GM19372 (cell line): Measurements from ENCODE around the gene ARID1B.

ENCODE experiments used
- ATAC-seq: cut with Tn5 transposase; IDR thresholded peaks from one replicate; pipeline ENCODE4 v1.9.1; 2021; ENCODE audit warnings: mild to moderate bottlenecking, low read depth, moderate library complexity; ENCODE audit not compliant: unreplicated experiment

The ARID1B gene

DNA sequence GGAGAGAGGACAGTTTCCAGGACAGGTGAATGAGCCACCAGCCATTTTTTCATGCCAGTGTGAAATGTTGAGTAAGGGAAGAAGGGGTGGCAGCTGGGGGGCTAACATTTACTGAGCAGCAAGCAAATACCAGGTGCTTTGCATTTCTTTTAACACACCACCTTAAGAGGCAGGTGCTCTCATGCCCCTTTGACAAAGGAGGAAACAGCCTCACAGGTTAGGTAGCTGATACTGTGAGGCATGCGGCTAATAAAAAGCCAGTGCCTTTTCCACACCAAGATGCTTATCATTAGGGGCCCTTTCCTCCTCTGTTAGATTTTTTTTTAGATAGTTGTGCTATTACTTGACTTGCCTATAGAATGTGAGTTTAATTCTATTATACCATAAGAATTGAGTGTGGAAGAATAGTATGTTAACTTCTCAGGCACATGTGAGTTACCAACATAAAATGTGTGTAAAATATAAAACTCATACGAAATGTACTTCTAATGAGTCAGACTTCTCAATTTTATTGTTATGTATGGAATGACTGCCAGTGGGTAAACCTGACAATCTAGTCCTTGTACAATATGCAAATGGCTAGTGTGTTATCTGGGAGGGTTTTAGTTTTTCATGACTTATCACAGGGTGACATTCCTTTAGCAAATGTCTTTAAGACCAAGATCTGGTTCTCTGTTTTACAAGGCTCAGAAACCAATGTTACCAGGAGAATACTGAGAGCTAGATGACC, 286.2 kb downstream of the ARID1B start:
- ATAC-seq: no peak

DNA sequence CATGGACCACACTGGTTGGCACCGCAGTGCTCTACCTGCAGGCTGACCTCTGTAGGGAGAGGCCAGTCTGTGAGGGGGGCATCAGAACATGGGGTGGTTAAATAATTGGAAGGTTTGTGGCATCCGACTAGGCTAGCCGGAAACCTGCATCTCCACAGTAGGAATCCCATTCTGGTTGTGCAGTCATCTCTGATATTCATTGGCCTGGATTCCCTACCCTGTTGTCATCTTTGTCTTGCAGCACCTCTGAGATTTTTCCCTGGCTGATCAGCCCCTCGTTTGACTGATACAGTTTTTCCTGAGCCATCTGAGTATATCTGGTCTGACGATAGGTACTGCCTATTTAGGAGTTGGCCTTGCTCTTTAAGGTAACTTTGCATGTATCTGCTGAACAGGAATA, 286.7 kb downstream of the ARID1B start:
- ATAC-seq: no peak

DNA sequence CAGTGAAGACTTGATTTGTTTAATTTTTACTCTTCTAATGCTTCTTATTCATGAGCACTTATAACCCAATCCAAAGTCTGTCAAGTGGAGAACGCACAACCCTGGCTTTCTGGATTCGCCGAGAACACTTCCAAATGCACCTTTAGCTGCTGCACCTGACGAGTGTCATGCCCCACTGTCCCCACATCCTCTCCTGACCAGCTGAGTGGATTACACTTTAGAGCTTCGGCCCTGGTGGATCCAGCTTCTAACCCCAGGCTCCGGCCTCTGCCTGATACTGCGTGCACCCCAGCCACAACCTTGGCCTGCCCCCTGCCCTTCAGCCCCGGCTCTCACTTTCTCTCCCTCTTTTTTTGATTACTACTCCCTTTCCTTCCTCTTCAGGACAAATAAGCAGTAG, 287.3 kb downstream of the ARID1B start:
- no peak for ATAC-seq

DNA sequence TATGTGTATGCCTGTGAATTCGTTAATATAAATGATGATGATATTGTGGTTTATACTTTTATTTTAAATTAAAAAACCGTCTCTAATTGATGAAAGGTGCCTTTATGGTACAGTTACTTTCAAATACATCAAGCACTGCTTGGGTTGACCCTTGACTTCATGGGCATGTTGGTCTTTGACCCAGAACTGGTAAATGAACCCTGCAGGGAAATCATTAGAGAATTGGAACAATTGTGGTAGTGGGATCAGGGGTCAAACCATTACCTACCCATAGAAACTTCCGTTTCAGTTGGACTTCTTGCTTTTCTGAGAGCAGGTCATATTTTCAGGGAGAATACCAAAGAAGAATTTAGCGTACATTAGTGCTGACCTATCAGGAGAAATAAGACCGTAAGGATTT, 288.2 kb downstream of the ARID1B start:
- no peak for ATAC-seq

DNA sequence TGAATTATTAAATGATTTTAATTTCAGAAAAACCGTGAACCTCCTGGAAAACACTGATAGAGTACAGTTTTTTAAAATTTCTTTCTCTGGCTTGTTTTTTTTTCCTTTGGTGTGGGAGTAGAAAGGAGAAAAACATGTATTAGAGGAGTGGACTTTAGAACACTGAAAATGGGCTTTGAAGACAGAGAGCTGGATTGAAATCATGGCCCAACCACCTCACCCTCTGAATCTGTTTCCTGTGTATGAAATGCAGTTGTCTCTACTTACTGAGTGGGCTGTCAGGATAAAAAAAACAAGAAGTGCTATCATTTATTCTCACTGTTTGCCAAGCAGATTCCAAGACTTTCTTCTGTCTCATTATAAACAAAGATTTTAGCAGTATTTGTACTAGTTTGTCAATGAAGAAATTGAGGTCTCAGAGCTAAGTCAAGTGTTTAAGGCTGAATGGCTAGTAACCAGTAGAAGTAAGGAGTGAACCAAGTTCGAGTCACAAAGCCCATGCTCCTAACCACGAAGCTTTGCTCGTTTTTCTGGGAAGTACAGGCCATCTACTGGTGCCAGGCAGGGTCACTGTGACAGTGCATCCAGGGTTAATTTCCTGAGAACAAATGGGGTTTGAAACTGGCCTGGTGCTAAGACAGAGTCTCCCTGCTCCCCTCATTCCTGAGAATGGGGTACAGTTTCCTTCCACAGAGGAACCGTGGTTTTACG, 289.8 kb downstream of the ARID1B start:
- no peak for ATAC-seq

DNA sequence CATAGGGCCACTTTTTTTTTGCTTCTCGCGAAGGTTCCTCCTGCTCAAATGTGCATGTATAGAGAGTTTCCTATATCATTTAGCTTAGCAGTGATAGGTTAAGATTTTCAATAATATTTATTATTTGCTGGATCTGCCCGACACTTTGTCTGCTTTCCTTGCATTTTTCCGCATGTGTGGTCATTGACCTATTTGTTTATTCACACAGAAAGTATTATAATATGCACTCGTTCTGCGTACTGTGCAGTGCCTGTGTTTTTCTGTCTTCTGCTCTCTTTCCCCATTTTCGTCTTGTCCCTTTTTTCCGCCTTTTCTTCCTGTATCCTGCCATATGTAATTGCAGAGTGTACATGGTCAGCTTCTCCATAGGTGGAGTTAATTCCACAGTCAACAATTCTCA, 290.3 kb downstream of the ARID1B start:
- no peak for ATAC-seq

DNA sequence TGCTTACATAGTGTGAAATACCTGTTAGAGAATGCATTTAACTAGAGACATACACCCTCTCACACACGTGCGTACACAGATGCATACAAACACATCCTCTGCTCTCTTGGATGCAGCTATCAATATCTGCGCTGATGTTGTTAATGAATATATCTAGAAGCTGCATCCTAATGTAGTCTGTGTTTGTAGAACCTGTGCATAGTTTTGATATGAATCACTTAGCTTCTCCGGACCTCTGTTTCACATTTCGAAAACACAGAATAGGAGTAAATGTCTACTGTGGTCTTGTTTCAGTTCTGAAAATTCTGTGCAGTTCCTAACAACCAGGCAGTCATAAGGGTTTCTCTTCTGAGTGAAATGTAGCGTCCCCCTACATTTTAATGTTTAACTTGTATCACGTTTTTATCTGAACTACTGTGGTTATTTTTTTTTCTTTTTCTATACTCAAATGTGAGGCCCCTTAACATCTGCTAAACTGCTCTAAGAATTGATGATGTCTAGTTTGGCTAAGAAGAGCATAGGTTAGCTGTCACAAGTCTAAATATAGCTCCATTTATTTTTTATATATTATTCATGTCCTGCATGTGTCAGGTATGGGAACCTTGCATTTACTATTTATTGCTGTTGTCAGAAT, 291.6 kb downstream of the ARID1B start:
- peak; percentile 98 for ATAC-seq

DNA sequence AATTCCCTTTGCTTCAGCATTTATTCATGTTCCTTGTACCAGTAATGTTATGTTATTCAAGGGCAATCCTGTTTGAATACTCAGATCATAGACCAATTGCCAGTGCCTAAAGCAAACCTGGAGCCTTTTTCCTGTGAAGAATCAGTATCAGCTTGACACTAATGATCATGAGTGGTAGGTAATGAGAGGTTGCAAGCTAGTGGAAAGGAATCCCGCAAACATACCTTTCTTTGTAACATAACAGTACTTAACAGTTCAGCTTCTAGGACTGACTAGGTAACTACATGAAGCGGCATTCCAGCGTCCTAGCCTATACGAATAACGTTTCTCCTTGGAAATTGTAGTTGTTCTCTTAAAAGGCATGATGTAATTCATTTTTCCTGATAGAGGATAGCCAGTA, 292.4 kb downstream of the ARID1B start:
- no peak for ATAC-seq

DNA sequence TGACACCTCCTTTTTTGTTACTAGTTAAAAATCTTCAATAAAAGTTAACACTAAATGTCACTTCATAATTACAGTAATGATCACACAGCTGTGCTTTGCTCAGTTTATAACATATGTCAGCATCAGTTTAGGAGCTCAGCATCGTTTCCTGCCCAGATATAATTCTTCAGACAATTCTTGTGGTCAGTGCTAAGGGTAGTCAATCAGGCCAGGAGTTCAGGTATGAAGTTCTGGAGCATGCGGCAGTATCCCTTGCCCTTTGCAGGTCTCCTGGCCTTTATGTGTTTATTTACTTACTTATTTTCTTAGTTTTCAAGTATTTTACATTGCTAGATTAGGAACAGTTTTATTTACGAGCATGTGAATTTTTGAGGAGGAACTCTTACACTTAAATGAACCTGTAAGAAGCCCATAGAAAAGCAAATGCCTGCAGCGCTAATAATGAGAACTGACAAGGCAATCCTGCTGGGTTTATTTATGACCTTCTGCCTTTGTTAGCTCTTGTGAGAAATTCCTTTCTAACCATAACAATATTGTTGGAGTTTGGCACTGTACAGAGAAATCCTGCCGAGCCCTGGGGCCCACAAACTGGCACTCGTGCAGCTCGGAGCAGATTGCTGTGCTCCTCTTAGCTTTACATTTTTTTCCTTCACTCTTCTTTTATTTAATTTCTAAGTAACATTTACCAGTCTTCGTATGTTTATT, 293.4 kb downstream of the ARID1B start:
- ATAC-seq: no peak

DNA sequence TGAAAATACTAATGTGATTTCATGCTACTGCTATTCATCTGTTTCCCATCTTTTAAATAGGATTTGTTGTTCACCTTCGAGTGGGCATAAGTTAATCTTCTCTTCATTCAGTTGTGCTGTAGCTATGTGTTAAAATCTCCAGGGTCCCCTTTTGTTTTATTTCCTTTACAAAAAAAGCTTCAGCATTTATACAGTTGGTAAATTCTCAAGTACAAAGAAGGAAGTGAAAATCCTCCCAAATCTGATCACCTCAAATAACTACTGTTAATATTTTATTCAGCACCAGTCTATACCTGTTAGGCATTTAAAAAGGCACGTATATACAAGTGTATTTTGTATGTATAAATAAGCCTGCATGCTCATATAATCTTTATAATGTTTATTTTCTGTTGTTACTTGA, 294.9 kb downstream of the ARID1B start:
- ATAC-seq: no peak

DNA sequence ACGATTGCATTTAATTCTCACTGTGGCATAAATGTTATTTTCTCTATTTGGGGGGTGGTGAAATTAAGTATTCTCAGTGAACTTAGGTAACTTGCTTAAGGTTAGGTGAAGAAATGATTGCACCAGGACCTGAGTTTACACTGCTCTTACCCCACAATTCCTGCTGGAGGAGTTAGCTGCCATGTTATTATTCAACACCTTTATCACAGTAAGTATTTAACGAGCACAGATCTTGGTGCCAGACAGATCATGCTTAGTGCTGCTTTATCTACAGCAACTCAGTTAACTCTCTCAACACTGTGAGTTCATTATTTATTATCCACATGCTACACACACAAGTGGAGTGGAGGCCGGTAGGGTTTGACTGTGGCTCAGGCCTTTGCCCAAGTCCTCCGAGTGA, 296.4 kb downstream of the ARID1B start:
- ATAC-seq: no peak

DNA sequence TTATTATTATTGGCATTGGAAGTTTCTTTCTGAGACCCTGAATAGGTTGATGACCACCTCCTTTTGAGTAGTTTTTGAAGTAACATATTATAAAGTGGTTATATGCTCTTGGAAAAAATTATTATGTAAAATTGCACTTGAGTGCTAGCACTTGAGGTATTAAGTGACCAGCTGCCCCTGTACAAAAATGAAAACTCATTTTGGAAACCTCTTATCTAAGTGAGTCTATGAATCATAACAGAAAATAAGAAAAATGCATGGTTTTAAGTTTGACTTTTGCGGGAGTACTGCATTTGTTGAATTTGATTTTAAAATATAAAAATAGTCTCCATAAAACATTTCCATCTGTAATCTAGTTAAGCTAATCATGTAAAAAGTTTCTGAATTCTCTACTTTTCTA, 297.8 kb downstream of the ARID1B start:
- ATAC-seq: no peak

DNA sequence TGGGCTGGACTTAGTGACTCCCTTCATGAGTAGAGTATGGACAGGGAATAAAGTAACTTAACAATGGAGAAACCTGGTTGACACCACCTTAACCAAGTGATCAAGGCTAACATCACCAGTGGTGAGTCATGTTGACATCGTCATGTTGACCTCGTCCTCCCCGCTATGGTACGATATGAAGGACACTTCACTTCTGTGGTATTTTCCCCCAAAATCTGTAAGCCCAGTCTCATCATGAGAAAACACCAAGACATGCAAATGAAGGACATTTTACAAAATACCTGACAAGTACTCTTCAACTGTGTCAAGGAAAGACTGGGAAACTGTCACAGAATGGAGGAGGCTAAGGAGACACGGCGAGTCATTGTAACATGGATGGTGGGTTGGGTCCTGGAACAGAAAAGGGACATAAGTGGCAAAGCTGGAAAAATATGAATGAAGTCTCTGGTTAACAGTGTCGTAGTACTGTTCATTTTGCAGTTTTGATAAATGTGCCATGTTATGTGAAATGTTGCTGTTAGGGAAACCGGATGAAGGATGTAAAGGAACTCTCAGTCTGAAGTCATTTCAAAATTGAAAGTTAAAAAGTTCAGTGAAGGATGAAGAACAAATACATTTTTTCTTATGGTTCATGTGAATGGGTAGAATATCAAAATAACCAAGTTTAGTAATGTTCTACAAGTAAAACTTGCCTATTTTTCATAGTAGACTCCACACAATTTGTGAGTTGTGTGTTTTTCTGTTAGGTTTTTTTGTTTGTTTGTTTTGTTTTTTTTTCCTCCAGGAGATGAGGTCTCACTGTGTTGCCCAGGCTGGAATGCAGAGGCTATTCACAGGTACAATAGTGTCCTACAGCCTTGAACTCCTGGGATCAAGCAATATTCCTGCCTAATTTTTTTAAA, 298.6 kb downstream of the ARID1B start:
- peak; percentile 72 for ATAC-seq

DNA sequence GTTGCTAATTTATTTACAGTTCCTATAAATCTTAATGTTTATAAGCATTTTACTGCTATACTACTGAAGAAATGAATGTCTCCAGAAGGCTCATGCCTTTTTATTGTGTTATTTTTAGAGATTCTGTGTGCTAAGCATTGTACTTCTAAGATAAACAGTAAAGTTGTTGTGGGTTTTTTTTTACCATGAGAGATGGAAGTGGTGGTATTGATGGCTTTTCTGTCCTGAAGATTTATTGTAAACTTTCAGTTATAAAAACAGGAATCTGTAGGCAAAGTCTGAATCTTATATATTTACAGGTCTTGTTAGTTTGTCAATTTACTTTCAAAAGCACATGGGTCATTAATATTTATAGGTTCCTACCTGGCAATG, 299.3 kb downstream of the ARID1B start:
- no peak for ATAC-seq

DNA sequence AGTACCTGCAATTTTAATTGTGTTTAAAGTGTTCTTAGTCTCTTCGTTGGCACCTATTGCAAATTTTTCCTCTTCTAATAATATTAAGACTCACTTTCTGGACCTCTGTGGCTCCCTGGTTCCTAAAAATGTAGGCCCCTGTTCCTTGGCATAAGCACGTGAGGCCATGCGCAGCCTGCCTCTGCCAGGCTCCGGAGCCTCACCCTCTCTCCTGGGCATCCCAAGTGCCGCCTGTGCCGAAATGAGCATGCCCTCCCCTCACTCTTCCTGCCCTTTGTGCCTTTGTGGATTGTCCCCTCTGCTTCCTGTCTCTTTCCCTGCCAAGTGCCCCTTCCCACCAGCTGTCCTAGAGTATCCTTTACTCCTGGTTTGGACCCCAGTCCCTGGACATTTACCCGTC, 300.1 kb downstream of the ARID1B start:
- no peak for ATAC-seq

DNA sequence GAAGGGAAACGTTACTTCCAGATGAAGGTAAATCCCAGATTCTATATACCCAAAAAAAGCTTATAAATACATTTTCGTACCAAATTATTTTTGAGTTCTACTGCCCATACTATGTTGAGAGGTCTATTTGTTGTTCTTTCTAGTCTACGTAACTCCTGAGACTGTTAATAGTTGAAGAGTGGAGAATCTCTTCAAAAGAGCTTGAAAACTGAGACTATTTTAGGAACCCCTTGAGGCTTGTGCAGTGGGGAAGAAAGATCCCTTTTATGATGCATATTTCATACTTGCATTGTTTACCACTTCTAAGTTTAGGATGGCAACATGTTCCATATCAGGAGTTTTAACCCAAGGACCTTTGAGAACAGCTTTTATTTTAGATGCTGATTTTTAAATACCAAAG, 301.1 kb downstream of the ARID1B start:
- no peak for ATAC-seq

DNA sequence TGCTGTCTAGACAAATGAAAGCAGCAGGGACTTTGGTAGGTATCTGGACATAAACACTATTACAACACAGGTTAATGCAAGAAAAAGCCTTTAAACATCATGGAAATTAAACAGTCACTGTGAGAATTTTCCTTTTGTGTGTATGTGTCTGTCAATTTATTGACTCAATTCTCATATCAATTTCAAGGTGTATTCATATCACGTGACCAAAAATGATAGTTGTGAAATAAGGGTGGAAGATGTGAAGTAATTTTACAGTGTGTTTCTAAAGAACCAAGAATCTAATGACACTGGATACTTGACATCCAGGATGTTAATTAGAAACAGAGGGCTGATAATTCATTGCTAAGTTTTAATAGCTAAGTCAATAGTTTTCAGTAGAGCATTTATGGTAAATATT, 302.1 kb downstream of the ARID1B start:
- ATAC-seq: no peak

DNA sequence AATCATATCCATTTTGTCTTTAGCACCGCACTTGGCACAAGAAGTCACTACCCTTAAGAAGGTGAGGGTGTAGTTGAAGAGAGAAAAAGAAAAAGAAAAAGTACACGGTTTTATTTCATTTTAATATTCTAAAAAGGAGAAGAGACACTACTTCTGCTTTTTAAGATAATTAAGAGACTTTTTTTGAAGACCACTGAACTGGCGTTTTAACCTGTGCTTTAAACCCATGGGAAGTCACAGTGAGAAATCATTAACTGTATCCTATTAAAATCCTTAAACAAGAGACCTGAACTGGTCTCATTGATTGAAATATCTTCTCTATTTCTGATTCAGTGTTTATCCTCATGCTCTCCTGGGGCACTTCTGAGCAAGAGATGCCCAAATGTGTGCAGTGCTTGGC, 302.6 kb downstream of the ARID1B start:
- no peak for ATAC-seq

DNA sequence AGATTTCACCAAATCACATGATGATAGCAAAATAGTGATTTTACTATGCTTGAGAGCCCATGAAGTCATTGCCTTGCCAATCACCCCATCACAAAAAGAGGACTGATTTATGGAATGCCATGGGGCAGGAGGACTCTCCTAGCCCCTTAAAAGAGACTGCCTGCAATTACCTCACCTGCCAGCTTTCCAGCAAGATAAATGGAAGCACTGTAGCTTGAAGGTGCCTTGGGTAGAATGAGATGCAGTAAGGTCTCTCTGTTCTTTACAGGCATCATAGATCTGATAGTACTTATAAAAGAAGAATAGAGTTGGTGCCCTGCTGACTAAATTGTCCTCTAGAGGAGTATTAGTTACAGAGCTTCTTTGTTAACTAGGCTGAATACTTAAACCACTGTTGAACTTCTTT, 303.8 kb downstream of the ARID1B start:
- ATAC-seq: no peak

DNA sequence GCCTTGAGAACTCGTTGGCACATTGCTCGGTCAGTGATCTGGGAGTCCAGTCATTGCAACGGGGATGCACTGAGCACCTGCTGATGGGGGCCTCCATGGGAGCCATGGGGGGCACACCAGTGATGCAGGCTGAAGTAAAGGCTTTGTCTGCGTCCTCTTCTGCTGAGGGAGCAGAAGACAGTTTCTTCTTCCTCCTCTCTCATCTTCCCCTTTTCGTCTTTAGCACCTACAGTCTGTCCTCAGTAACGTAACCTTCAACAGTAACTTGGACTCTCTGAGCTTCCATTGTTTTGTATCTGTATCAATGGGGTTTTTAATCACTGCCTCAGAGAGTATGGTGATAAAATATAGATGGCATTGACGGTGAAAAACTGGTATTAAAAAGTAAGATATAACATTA, 306.2 kb downstream of the ARID1B start:
- no peak for ATAC-seq
